ENCODE measurements around the gene XRCC4.
A peak's percentile ranks its signal among the peaks of the same experiment; 100 is the strongest.

XRCC4 gene

DNA sequence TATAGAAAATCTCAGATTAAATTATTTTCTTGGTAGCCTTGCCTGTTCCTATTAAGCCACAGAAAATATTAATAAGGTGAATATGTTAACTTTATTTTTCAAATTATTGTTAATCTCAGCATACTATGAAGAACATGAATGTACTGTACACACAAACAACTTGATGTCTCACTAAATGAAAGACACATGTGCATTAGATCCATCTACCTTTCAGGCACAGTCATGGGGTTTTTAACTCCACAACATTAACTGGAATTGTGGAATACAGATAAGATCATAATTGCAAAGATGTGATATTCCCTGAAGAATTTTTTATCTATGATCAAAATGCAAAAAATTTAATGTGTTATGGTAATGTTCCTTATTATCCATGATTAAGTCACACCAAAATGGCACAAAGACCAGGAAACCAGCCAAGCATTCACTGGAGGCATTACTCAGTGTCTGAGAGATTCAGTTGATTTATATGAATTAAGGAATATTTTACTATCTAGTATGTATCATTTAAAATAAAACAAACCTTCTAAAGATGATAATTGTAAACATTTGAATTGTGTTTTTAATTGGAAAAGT lies 244.2 kb downstream of the XRCC4 start:
- peak; percentile 30 for DNase-seq (ENCODE audit: extremely low read depth, low read depth)
- TF ChIP-seq, protein P1, sequence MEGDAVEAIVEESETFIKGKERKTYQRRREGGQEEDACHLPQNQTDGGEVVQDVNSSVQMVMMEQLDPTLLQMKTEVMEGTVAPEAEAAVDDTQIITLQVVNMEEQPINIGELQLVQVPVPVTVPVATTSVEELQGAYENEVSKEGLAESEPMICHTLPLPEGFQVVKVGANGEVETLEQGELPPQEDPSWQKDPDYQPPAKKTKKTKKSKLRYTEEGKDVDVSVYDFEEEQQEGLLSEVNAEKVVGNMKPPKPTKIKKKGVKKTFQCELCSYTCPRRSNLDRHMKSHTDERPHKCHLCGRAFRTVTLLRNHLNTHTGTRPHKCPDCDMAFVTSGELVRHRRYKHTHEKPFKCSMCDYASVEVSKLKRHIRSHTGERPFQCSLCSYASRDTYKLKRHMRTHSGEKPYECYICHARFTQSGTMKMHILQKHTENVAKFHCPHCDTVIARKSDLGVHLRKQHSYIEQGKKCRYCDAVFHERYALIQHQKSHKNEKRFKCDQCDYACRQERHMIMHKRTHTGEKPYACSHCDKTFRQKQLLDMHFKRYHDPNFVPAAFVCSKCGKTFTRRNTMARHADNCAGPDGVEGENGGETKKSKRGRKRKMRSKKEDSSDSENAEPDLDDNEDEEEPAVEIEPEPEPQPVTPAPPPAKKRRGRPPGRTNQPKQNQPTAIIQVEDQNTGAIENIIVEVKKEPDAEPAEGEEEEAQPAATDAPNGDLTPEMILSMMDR (IDR thresholded peaks at IDR 0.05; ENCODE audit: low read depth, low read length, missing control alignments), result no peak
- no peak overlapping the region for H3K4me3 ChIP-seq (replicated peaks; ENCODE audit: low read depth, low read length)

DNA sequence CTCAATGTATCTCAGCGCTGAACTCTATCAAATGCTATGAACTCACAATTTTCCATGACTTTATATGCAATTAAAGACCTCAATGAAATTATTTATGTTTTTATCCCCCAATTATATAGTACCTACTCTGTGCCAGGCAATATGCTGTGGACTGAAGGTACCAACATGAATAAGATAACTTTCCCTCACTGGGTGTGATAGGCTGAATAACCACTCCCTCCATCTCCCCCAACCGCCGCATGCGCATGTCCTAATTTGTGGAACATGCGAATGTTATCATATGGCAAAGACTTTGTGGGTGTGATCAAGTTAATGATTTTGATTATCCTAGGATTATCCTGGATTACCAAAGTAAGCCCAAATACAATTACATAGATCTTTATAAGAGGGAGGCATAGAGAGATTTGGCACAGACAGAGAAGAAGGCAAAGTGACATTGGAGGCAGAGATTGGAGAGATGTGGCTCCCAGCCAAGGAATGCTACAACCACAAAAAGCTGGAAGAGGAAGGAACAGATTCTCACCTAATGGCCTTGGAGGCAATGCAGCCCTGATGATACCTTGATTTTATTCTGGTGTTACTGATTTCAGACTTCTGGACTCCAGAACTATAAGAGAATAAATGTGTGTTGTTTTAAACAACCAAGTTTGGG lies 245.1 kb downstream of the XRCC4 start:
- no peak overlapping the region for H3K4me3 ChIP-seq (replicated peaks; ENCODE audit: low read depth, low read length)
- TF ChIP-seq, protein P1 (IDR thresholded peaks at IDR 0.05; ENCODE audit: low read depth, low read length, missing control alignments), result no peak
- DNase-seq (ENCODE audit: extremely low read depth, low read depth), result peak; percentile 40

DNA sequence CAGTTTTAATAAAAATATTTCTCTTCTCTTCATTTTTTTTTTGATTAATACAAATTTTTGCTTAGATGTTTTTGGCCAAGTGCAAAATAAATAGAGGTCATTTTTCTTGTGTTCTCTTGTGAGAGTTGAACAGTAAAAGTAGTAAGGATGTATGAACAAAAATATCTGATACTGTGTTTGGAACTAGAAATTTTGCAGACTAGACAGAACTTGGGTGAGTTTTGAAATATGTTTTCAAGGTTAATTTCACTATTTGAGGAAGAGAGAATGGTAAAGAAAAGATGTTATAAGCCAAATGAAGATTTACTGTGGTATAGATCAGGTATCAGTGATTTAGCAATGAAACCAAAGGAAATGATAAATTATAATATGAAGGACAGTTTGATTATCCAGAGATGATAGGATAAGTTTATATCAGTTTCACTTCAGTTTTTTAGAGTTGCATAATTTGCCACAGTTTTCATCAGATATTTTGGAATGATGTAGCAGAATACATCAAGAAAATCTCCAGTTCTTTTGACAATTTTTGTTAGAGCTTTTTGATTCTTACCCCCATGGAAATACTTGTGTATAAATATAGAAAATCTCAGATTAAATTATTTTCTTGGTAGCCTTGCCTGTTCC lies 246.3 kb downstream of the XRCC4 start:
- TF ChIP-seq, protein P1 (IDR thresholded peaks at IDR 0.05; ENCODE audit: low read depth, low read length, missing control alignments), result no peak
- H3K4me3 ChIP-seq (replicated peaks; ENCODE audit: low read depth, low read length), result no peak overlapping the region
- DNase-seq (ENCODE audit: extremely low read depth, low read depth), result no peak

- DNase-seq (ENCODE audit: extremely low read depth, low read depth), result peak; percentile 94
- TF ChIP-seq, protein P1 (IDR thresholded peaks at IDR 0.05; ENCODE audit: low read depth, low read length, missing control alignments), result no peak
These were observed 254.5 kb downstream of the XRCC4 start for GRCh38 chr5:83331842-83332241.

DNA sequence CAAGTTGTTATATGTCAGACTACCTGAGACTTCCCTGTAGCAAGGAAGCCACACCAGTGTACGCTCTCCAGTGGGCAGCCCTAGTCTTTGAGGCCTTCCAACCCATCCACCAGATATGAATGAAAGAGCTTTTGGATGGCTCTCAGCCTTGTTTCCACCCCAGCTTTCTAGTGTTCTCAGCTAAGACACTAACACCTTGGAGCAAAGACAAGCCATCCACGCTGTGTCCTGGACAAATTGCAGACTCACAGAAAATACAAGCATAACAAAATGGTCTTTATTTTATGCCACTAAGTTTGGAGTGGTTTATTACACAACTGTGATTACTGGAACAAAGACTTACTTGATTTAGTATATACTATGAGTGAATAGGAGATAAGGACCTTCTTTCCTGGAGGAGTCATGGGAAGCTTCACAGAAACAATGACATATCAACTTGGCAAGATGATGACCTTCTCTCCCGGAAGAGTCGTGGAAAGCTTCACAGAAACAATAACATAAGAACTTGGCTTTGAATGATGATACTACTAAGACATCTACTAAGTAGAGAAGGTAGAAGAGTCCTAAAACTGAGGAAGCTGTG lies 260.2 kb downstream of the XRCC4 start:
- H3K4me3 ChIP-seq (replicated peaks; ENCODE audit: low read depth, low read length), result no peak overlapping the region
- TF ChIP-seq, protein P1 (IDR thresholded peaks at IDR 0.05; ENCODE audit: low read depth, low read length, missing control alignments), result no peak
- DNase-seq (ENCODE audit: extremely low read depth, low read depth), result no peak

More at GRCh38 chr5:83331842-83332241, 254.5 kb downstream of the XRCC4 start:
- H3K4me3 ChIP-seq (replicated peaks; ENCODE audit: low read depth, low read length), result no peak overlapping the region

- DNase-seq (ENCODE audit: extremely low read depth, low read depth), result no peak
- TF ChIP-seq, protein P1 (IDR thresholded peaks at IDR 0.05; ENCODE audit: low read depth, low read length, missing control alignments), result no peak
These were observed 263.2 kb downstream of the XRCC4 start for GRCh38 chr5:83340511-83340918.

More at GRCh38 chr5:83340511-83340918, 263.2 kb downstream of the XRCC4 start:
- no peak overlapping the region for H3K4me3 ChIP-seq (replicated peaks; ENCODE audit: low read depth, low read length)
